HG03558 (cell line): Measurements from ENCODE around the gene DNAJA3.

Source experiments
- ATAC-seq: cut with Tn5 transposase; IDR thresholded peaks from one replicate; pipeline ENCODE4 v1.9.1; 2021; ENCODE audit warnings: moderate number of reproducible peaks; ENCODE audit not compliant: unreplicated experiment; ENCODE audit errors: extremely low read depth

DNAJA3 gene

GRCh38 chr16:4428500-4428899, 2.8 kb downstream of the DNAJA3 start:
- no peak for ATAC-seq

- ATAC-seq, result no peak
These were observed 5.4 kb downstream of the DNAJA3 start for GRCh38 chr16:4431023-4431422.

GRCh38 chr16:4433228-4433627, 7.6 kb downstream of the DNAJA3 start:
- no peak for ATAC-seq

GRCh38 chr16:4433914-4434787, 8.5 kb downstream of the DNAJA3 start:
- ATAC-seq, result no peak

GRCh38 chr16:4435337-4436067, 9.8 kb downstream of the DNAJA3 start:
- ATAC-seq, result no peak

- no peak for ATAC-seq
These were observed 11.7 kb downstream of the DNAJA3 start for GRCh38 chr16:4437366-4437765.

- ATAC-seq, result no peak
These were observed 16.7 kb downstream of the DNAJA3 start for GRCh38 chr16:4442371-4442770.

- ATAC-seq, result no peak
These were observed 17.6 kb downstream of the DNAJA3 start for GRCh38 chr16:4443271-4443670.

- ATAC-seq, result no peak
These were observed 18.3 kb downstream of the DNAJA3 start for GRCh38 chr16:4443986-4444385.

GRCh38 chr16:4450430-4450829, 24.8 kb downstream of the DNAJA3 start:
- ATAC-seq, result no peak

GRCh38 chr16:4450931-4451519, 25.4 kb downstream of the DNAJA3 start:
- ATAC-seq, result no peak

- no peak for ATAC-seq
These were observed 27.0 kb downstream of the DNAJA3 start for GRCh38 chr16:4452674-4453073.

- no peak for ATAC-seq
These were observed 29.0 kb downstream of the DNAJA3 start for GRCh38 chr16:4454623-4455022.

- no peak for ATAC-seq
These were observed 29.4 kb downstream of the DNAJA3 start for GRCh38 chr16:4455081-4455480.

- no peak for ATAC-seq
These were observed 30.3 kb downstream of the DNAJA3 start for GRCh38 chr16:4455951-4456350.

- no peak for ATAC-seq
These were observed 35.2 kb downstream of the DNAJA3 start for GRCh38 chr16:4460936-4461249.

GRCh38 chr16:4461250-4462085, 35.8 kb downstream of the DNAJA3 start:
- ATAC-seq, result no peak

GRCh38 chr16:4463522-4464163, 38.0 kb downstream of the DNAJA3 start:
- ATAC-seq, result no peak

- ATAC-seq, result no peak
These were observed 40.5 kb downstream of the DNAJA3 start for GRCh38 chr16:4465977-4466779.
